Spleen (tissue), 7 donors: Measurements from ENCODE around the gene MYOF.

Experiments
- CTCF ChIP-seq, 11 experiments: fragments of 200-600 bp in 7 of 11; fragments of 450-650 bp in 4 of 11; sonication (generic) in 4 of 11; IDR thresholded peaks in 8 of 11; conservative IDR thresholded peaks in 3 of 11; 1 replicate in 7 of 11; 2 replicates in 4 of 11; pipeline versions ENCODE4 v1.4.0 to v1.8.0; 2016 to 2021; ENCODE audit warnings: antibody characterized with exemption in 11 of 11, inconsistent platforms in 4 of 11, mild to moderate bottlenecking in 1 of 11
- POLR2A ChIP-seq, 3 donors: fragments of 450-650 bp; IDR thresholded peaks; one replicate each; pipeline ENCODE4 v1.5.1; 2017; ENCODE audit warnings: antibody characterized with exemption in 3 of 3, mild to moderate bottlenecking in 1 of 3
- POLR2AphosphoS5 ChIP-seq, 3 donors: sonication (generic); formaldehyde crosslinking; IDR thresholded peaks; one replicate each; pipeline ENCODE4 v1.5.1; 2017; ENCODE audit warnings: antibody characterized with exemption in 3 of 3
- donor health status: DM: no; HTN: no; CAD: no; lungs with moderate emphysema.
- donor health status: DM: no; HTN: no; CAD: no.
- donor health status: DM: no; HTN: no; CAD: no.

- TF ChIP-seq POLR2A (IDR thresholded peaks at IDR 0.05) (no peak), CTCF (IDR thresholded peaks at IDR 0.05 in 8 of 11, conservative IDR thresholded peaks at IDR 0.05 in 3 of 11) (no peak), POLR2AphosphoS5 (IDR thresholded peaks at IDR 0.05) (no peak)
Observed at GRCh38 chr10:93392121-93392520, 90.0 kb downstream of the MYOF start.
